ENCODE data around the gene PTGFRN. TPM values are rescaled to one million over a fixed set of nuclear protein-coding genes. Genes with fewer than 3 reads are reported as not detected.

PTGFRN gene
- total and polyA plus RNA-seq, 9 of the 15 experiments (the other 6 are each of a cell fraction or from before 2014, with no cell fraction given), result 17.3 to 33.1 (median 25.7) TPM

DNA sequence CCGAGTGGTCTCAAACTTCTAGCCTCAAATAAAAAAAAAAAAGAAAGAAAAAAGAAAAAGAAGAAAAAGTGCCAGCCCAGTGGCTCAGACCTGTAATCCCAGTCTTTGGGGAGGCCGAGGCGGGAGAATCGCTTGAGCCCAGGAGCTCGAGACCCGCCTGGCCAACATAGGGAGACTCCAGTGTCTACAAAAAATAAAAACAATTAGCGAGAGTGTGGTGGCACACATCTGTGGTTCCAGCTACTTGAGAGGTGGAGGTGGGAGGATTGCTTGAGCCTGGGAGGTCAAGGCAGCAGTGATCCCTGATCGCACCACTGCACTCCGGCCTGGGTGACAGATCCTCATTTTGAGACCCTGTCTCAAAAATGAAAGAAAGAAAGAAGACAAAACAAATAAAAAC is 1.4 kb upstream of the PTGFRN start:
- peaks cover 30% of the 10 kb centered on the region for H3K79me2 ChIP-seq (ENCODE audit: control insufficient read depth, insufficient read depth, low read length)
- intact Hi-C loops (cut with micrococcal nuclease), result no loop called here
- DNase-seq (ENCODE audit: extremely low read depth in 1 of 4, low spot score in 3 of 4) (no peak), ATAC-seq (no peak), FAIRE-seq (no peak)
- TF ChIP-seq KHSRP (IDR thresholded peaks at IDR 0.05), result no peak
- H3K4me3 ChIP-seq, result no peak overlapping the region
- H3K36me3 ChIP-seq (ENCODE audit: control insufficient read depth, insufficient read depth, low read length), result peaks cover 5% of the 10 kb centered on the region; the same call in 1 of the 3 replicates
- H3K27me3 ChIP-seq (ENCODE audit: control insufficient read depth in 2 of 2, insufficient read depth in 2 of 2, low read length in 2 of 2), result no peaks in the 10 kb centered on the region
- CTCF ChIA-PET (ENCODE audit: low intra/inter-chr PET ratio), result no interaction called here
- no peak overlapping the region for H3K27ac ChIP-seq (ENCODE audit: extremely low read depth, low read depth, low read length)
- no peak overlapping the region for H3K9ac ChIP-seq (ENCODE audit: insufficient read depth in 1 of 2, low read depth in 2 of 2, low read length in 2 of 2)
- no peak overlapping the region for H2AFZ ChIP-seq (ENCODE audit: low read depth, low read length)
- POLR2A ChIA-PET, result no interaction called here
- no peak overlapping the region for H3K4me2 ChIP-seq (ENCODE audit: insufficient read depth, low read length)
- H4K20me1 ChIP-seq (replicated peaks; ENCODE audit: control insufficient read depth, insufficient read depth, low read length), result no peaks in the 10 kb centered on the region
- no TSS peak for BruUV-seq (replicated peaks)
- H3K9me1 ChIP-seq (ENCODE audit: control insufficient read depth, insufficient read depth, low read length), result no peaks in the 10 kb centered on the region
- in situ Hi-C loops (cut with MboI), result no loop called here
- H3K4me1 ChIP-seq (replicated peaks in 1 of 2; ENCODE audit: control insufficient read depth in 2 of 2, insufficient read depth in 2 of 2, low read length in 2 of 2), result peaks cover 28 to 31% of the 10 kb centered on the region in 2 experiments
- H3K9me3 ChIP-seq (replicated peaks; ENCODE audit: control insufficient read depth, insufficient read depth, low read depth, low read length), result no peaks in the 10 kb centered on the region
- WGBS (ENCODE audit: insufficient coverage, low coverage, missing lambda C conversion rate), result 93% methylated on average over 8 of the region's 9 CpGs

DNA sequence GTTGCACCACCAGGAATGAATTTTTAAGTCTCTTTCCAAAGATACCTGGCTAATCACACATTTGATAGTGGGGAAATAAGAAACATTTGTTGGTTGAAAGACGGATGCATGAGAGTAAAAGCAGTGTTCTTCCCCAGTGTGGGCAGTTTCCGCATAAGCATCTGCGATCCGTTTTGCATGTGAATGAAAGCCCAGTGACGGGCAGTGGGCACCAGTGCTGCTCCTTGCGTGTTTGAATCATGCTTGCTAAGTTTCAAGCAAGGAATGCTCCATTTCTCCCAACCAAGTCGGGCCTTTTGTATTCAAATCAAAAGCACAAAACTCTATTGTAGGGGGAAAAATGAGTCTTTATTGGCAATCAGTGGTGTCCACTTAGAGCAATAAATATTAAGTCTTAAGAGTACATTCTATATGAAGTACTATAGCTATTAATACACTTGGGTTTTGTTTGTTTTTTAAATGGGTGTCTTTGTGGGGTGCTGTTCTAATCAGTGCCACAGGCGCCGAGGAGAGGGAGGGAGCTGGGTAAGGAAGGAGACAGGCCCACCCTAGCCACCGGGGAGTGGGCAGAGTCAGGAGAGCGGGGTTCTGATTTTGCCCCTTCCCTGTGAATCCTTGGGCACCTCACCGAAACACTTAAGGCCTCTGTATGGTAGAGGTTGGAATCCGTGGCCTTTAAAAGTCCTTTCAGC is 750 bp upstream of the PTGFRN start:
- DNase-seq (ENCODE audit: extremely low read depth in 1 of 4, low spot score in 3 of 4), result no peak
- Histone ChIP-seq H3K27ac (ENCODE audit: extremely low read depth, low read depth, low read length) (no peak overlapping the region), H3K27me3 (ENCODE audit: control insufficient read depth in 2 of 2, insufficient read depth in 2 of 2, low read length in 2 of 2) (no peaks in the 10 kb centered on the region), H3K9me3 (replicated peaks; ENCODE audit: control insufficient read depth, insufficient read depth, low read depth, low read length) (no peaks in the 10 kb centered on the region), H3K4me3 (no peak overlapping the region), H3K79me2 (ENCODE audit: control insufficient read depth, insufficient read depth, low read length) (peaks cover 37% of the 10 kb centered on the region), H3K36me3 (ENCODE audit: control insufficient read depth, insufficient read depth, low read length) (peaks cover 6% of the 10 kb centered on the region; the same call in 1 of the 3 replicates), H2AFZ (ENCODE audit: low read depth, low read length) (peak overlapping the region; percentile 93), H3K9ac (ENCODE audit: insufficient read depth in 1 of 2, low read depth in 2 of 2, low read length in 2 of 2) (peak overlapping the region; percentile 82 to 97; a peak in 1 of 4 replicates), H3K9me1 (ENCODE audit: control insufficient read depth, insufficient read depth, low read length) (no peaks in the 10 kb centered on the region), H3K4me1 (replicated peaks in 1 of 2; ENCODE audit: control insufficient read depth in 2 of 2, insufficient read depth in 2 of 2, low read length in 2 of 2) (peaks cover 31 to 32% of the 10 kb centered on the region in 2 experiments), H4K20me1 (replicated peaks; ENCODE audit: control insufficient read depth, insufficient read depth, low read length) (no peaks in the 10 kb centered on the region), H3K4me2 (ENCODE audit: insufficient read depth, low read length) (peak overlapping the region; percentile 83)
- FAIRE-seq, result no peak
- BruUV-seq (replicated peaks), result no TSS peak
- 90% methylated on average over 13 of the region's 13 CpGs for WGBS (ENCODE audit: insufficient coverage, low coverage, missing lambda C conversion rate)
- ChIA-PET CTCF (ENCODE audit: low intra/inter-chr PET ratio) (no interaction called here), POLR2A (interaction anchor here (1.0 kb wide), 1 partner anchor 8 kb away, joined by 4 read pairs; no protein-coding TSS in a partner anchor)
- TF ChIP-seq, protein P1, sequence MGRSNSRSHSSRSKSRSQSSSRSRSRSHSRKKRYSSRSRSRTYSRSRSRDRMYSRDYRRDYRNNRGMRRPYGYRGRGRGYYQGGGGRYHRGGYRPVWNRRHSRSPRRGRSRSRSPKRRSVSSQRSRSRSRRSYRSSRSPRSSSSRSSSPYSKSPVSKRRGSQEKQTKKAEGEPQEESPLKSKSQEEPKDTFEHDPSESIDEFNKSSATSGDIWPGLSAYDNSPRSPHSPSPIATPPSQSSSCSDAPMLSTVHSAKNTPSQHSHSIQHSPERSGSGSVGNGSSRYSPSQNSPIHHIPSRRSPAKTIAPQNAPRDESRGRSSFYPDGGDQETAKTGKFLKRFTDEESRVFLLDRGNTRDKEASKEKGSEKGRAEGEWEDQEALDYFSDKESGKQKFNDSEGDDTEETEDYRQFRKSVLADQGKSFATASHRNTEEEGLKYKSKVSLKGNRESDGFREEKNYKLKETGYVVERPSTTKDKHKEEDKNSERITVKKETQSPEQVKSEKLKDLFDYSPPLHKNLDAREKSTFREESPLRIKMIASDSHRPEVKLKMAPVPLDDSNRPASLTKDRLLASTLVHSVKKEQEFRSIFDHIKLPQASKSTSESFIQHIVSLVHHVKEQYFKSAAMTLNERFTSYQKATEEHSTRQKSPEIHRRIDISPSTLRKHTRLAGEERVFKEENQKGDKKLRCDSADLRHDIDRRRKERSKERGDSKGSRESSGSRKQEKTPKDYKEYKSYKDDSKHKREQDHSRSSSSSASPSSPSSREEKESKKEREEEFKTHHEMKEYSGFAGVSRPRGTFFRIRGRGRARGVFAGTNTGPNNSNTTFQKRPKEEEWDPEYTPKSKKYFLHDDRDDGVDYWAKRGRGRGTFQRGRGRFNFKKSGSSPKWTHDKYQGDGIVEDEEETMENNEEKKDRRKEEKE (IDR thresholded peaks at IDR 0.05; ENCODE audit: borderline replicate concordance in 1 of 2, control insufficient read depth in 1 of 2, low read depth in 2 of 2, low read length in 1 of 2), result no peak
- TF ChIP-seq SAFB (IDR thresholded peaks at IDR 0.05; ENCODE audit: borderline replicate concordance, low read depth, low read length) (no peak), CEBPB (tag; IDR thresholded peaks at IDR 0.05) (no peak), CC2D1A (IDR thresholded peaks at IDR 0.05) (no peak), ZNF140 (CRISPR knock-in tag; IDR thresholded peaks at IDR 0.05) (no peak), ZNF146 (CRISPR knock-in tag; IDR thresholded peaks at IDR 0.05; ENCODE audit: unreplicated experiment) (no peak), SMAD1 (IDR thresholded peaks at IDR 0.05; ENCODE audit: low read depth, low read length, partially characterized antibody) (no peak), MAFF (IDR thresholded peaks at IDR 0.05; ENCODE audit: low read length) (no peak), ZNF436 (CRISPR knock-in tag; IDR thresholded peaks at IDR 0.05) (no peak), HDAC1 (IDR thresholded peaks at IDR 0.05) (no peak), KAT2B (IDR thresholded peaks at IDR 0.05; ENCODE audit: low read depth, low read length) (no peak)
- no peak for ATAC-seq
- intact Hi-C loops (cut with micrococcal nuclease) (no loop called here), in situ Hi-C loops (cut with MboI) (no loop called here)
